HG03039 (cell line): ENCODE data around the gene KANK3.
"Not testable (repeated sequence)": the region's sequence is repeated elsewhere in the genome, so short reads cannot be mapped to it uniquely, and the experiment has no call there.

Experiments
- ATAC-seq: cut with Tn5 transposase; IDR thresholded peaks from one replicate; pipeline ENCODE4 v1.9.1; 2021; ENCODE audit warnings: mild to moderate bottlenecking, moderate library complexity; ENCODE audit not compliant: unreplicated experiment

KANK3 gene

GRCh38 chr19:8342684-8343482 is at the start of gene KANK3:
KANK3 (minus strand) TSS chr19:8343262; CDS start chr19:8337828, 5,434 bp downstream.
- ATAC-seq = peak; percentile 87

DNA sequence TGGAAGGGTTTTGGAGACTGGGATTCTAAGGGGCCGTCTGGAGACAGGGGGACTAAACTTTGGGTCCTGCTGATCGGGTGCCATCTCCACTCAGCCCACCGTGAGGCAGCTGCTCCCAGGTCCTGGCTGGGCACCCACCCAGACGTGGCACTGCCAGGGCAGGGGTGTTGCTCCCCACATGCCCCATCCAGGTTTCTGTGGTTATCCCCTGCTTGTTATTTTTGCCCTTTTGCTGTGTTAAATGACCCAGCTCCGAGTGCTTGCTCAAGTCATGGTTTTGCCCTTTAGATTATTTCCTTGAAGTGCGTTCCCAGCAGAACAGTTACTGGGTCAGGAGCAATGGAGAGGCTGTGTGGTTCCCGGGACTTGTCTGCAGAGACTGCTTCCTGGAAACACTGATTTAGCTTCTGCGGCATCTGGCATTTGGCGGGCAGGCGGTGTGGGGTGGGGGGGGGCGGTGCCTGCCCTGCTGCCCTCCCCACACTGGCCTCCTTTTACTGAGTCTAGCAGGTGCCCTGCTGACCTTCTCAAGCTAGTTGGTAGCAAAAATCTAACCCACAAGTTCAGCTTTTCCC is 49.0 kb upstream of the KANK3 start:
- no peak for ATAC-seq

- ATAC-seq = no peak
These were observed 48.3 kb upstream of the KANK3 start for GRCh38 chr19:8391198-8392016.

DNA sequence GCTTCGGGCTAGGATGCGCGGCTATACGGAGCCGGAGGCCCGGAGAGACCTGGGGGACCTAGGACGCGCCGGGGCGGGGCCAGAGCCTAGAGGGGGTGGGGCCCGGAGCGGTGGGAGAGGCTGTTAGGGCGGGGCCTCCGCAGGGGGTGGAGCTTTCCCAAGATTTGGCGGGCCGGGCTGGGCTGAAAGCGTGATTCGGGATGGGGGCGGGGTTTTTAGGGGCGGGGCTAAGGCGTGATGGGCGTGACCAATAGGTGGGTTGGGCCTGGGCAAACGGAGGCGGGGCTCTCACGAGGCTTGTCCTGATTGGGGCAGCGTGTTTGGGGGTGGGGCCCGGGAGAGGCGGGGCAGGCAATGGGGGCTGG is 47.5 kb upstream of the KANK3 start:
- ATAC-seq = peak; percentile 38

DNA sequence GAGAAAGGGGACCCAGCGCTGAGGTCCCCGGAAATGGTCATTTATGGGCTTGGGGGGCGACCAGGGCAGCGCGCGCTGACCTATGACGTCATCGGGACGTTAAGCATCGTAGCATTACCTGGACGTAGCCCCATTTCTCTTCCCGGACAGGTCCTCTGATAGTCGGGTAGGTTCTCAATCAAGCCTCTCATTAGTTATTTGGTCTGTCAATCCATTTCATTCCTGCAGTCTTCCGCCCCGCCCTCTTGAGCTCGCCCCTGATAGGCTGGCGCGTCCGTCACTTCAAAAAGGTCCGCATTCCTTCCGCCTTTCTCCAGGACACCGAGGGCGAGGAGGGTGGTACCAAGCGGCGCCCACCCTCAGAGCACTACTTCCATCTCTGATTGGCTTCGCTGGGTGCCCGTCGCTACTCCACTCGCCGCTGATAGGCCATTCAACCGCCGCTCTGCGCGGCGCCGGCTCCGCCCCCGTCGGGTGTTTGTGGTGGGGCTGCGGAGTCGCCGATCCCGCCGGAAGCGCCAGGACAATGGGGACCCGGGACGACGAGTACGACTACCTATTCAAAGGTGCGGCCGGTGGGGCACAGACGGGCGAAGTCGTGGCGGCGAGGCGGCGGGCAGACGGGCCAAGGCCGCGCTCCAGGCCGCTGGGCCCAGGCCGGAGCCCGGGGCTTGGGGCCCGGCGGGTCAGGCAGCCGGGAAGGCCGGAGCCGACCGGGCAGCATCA is 47.0 kb upstream of the KANK3 start, which contains the start of gene RAB11B:
Gene RAB11B (plus strand): TSS at position 470 of the 726 bp plus-strand sequence. CDS start 57 bp downstream, at position 527.
- ATAC-seq = peak; percentile 80

GRCh38 chr19:8388612-8388958 is 45.5 kb upstream of the KANK3 start:
- no peak for ATAC-seq

- no peak for ATAC-seq
These were observed 44.9 kb upstream of the KANK3 start for GRCh38 chr19:8387688-8388611.

GRCh38 chr19:8386990-8387389 is 43.9 kb upstream of the KANK3 start:
- ATAC-seq = no peak

DNA sequence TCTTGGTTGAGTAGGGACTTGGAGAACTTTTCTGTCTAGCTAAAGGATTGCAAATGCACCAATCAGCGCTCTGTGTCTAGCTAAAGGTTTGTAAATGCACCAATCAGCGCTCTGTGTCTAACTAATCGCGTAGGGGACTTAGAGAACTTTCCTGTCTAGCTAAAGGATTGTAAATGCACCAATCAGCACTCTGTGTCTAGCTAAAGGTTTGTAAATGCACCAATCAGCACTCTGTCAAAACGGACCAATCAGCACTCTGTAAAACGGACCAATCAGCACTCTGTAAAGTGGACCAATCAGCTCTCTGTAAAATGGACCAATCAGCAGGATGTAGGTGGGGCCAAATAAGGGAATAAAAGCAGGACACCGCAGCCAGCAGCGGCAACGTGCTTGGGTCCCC is 43.4 kb upstream of the KANK3 start:
- ATAC-seq = not testable (repeated sequence)

- not testable (repeated sequence) for ATAC-seq
These were observed 42.5 kb upstream of the KANK3 start for GRCh38 chr19:8385566-8385965.

DNA sequence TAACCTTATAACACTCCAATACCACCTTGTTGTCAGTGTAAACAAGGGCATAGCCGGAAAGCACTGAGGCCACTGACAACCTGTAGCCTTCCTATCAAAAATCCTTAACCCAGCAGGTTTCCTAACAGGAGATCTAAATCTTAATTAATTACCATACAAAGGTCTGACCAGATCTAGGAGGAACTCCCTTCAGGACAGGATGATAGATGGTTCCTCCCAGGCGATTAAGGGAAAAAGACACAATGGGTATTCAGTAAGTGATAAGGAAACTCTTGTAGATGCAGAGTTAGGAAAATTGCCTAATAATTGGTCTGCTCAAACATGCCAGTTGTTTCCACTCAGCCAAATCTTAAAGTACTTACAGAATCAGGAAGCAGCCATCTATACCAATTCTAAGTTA is 42.0 kb upstream of the KANK3 start:
- ATAC-seq = not testable (repeated sequence)

DNA sequence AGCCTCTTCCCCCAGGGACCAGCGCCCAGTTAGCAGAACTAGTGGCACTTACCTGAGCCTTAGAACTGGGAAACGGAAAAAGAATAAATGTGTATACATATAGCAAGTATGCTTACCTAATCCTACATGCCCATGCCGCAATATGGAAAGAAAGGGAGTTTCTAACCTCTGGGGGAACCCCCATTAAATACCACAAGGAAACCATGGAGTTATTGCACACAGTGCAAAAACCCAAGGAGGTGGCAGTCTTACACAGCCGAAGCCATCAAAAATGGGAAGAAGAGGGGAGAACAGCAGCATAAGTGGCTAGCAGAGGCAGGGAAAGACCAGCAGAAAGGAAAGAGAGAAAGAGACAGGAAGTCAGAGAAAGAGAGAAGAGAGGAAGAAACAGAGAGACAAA is 41.5 kb upstream of the KANK3 start:
- not testable (repeated sequence) for ATAC-seq

- not testable (repeated sequence) for ATAC-seq
These were observed 36.3 kb upstream of the KANK3 start for GRCh38 chr19:8379156-8379891.

DNA sequence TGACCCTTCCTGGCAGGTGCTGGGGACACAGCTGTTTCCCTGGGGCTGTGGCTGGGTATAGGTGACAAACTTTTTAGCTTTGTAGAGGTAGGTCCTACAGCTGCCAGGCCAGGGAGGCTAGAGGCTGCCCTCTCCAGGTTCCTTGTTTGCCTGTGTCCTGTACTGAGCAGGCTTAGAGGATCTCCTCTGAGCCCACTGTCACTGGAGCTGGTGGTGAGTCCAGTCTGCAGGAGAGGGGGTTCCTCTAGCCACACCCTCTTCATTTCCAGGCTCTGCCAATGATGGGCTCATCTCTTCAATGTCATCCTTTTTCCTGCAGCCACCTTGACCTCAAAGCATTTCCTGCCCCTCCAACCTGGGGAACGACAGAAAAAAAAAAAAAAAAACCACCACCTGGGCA is 34.5 kb upstream of the KANK3 start:
- no peak for ATAC-seq

DNA sequence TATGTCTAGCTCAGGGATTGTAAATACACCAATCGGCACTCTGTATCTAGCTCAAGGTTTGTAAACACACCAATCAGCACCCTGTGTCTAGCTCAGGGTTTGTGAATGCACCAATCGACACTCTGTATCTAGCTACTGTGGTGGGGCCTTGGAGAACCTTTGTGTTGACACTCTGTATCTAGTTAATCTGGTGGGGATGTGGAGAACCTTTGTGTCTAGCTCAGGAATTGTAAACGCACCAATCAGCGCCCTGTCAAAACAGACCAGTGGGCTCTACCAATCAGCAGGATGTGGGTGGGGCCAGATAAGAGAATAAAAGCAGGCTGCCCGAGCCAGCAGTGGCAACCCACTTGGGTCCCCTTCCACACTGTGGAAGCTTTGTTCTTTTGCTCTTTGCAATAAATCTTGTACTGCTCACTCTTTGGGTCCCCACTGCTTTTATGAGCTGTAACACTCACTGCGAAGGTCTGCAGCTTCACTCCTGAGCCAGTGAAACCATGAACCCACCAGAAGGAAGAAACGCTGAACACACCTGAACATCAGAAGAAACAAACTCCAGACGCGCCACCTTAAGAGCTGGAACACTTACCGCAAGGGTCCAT is 33.4 kb upstream of the KANK3 start:
- ATAC-seq = not testable (repeated sequence)

DNA sequence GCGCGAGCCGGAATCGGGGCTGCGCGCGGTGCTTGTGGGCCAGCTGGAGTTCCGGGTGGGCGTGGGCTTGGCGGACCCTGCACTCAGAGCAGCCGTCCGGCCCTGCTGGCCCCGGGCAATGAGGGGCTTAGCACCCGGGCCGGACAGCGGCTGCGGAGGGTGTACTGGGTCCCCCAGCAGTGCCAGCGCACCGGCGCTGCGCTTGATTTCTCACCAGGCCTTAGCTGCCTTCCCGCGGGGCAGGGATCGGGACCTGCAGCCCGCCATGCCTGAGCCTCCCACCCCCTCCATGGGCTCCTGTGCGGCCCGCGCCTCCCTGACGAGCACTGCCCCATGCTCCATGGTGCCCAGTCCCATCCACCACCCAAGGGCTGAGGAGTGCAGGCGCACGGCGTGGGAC is 32.7 kb upstream of the KANK3 start:
- ATAC-seq = not testable (repeated sequence)

- ATAC-seq = no peak
These were observed 31.1 kb upstream of the KANK3 start for GRCh38 chr19:8373867-8374813.
